COLO668 (cell line): ENCODE measurements around the gene ARHGAP19.

Source experiments
- DNase-seq: peaks from one replicate; lab custom pipeline; 2025; ENCODE audit not compliant: unreplicated experiment; lab: John Stamatoyannopoulos, UW

The ARHGAP19 gene, protein sequence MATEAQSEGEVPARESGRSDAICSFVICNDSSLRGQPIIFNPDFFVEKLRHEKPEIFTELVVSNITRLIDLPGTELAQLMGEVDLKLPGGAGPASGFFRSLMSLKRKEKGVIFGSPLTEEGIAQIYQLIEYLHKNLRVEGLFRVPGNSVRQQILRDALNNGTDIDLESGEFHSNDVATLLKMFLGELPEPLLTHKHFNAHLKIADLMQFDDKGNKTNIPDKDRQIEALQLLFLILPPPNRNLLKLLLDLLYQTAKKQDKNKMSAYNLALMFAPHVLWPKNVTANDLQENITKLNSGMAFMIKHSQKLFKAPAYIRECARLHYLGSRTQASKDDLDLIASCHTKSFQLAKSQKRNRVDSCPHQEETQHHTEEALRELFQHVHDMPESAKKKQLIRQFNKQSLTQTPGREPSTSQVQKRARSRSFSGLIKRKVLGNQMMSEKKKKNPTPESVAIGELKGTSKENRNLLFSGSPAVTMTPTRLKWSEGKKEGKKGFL

DNA sequence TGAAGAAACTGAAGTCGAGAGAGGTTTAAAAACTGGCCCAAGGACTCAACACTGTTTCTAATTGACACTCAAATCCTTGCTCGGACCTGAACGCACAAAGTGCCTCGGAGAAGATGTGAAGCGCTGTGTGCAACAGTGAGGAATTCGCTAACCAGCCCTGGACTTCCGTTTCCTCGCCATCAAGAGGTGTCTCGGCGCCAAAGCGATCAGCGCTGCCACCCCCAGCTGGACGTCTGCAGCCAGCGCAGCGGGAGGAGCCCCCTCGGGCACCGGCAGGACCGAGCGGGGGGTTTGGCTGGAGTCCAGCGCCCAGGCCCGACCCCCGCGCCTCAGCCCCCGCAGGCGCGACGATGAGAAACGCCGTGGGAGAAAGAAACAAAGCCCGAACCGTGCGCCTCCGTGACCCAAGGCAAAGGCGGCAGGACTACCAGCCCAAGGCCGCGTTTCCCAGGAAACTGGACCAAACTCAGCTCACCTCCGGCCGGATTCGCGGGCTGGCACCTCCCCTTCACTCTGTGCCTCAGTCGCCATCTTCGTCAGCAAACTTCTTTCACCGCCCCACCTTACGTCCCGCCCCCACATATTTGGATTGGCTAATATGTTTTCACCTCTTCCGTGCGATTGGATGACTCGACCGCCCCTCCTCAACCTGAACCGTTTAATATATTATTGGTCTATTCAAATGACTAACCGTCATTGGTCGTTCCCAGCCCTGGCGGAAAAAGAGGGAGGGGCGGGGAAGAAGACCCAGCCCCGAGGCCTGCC lies at the start of gene ARHGAP19:
ARHGAP19 (minus strand) TSS at position 541 of the 765 bp plus-strand sequence; CDS start at position 531, 10 bp downstream.
- DNase-seq: peak; percentile 90

DNA sequence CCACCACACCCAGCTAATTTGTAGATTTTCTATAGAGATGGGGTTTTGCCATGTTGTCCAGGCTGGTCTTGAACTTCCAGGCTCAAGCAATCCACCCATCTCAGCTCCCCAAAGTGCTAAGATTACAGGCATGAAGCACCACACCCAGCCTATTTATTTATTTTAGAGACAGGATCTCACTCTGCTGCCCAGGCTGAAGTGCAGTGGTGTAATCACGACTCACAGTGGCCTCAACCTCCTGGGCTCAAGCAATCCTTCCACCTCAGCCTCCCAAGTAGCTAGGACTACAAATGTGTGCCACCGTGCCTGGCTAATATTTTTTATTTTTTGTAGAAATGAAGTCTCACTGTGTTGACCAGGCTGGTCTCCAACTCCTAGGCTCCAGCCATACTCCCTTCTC lies 49.0 kb upstream of the ARHGAP19 start:
- no peak for DNase-seq

DNA sequence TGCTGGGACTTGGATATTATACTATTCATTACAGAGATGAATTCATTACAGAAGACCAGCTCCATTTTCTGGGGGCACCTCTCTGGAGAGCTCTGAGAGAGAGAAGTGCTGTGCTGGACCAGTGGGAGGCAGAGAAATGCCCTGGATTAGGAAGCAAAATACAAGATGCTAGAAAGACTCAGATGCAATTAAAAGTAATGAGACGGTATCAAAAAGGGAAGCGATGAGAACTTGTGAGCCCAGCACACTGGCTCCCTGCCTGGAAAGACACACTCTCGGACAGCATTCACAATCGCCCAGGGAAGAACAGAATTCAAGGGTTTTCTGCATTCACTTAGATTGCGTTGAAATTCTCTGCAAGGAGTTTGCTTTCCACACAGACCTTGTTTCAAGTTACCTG lies 45.6 kb upstream of the ARHGAP19 start:
- DNase-seq: no peak

DNA sequence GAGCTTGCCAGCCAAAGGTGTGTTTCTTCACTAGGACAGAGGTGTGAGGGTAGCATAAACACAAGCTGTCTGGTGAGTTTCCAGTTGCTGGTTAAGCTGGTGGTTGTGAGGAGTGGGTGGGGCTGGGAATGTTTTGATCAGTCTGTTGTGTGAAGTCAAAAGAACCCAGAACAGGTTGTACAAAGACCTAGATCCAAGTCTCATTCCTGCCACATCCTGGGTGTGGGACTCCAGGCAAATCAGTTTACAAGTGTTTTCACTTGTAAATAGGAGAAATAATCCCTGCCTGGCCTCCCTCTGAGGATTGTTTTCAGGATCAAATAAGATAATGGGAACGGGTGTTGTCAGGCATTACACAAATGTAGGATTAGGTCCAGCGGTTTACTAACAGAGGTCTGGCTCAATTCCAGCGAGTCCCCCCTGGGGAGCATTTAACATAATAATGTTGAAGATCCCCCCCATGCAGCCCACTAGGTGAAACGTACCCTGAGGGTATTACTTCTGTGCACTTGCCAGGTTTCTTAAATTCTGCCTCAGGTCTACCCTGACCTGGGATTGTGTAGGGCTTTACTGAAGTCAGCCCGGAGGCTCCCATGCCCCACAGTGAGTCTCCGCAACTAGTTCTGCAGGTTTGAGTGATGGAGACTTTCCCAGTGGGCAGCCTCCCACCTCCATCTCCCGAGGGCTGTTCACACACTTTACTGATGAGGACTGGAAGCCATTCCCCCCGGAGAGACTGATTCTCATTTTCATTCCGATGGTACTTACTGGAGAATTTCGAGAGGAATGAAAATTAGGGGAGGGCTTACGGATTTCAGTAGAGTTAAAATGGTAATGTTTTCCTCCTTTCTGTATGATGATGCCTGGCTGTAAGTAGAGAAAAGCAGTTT lies 44.8 kb upstream of the ARHGAP19 start:
- peak; percentile 15 for DNase-seq

DNA sequence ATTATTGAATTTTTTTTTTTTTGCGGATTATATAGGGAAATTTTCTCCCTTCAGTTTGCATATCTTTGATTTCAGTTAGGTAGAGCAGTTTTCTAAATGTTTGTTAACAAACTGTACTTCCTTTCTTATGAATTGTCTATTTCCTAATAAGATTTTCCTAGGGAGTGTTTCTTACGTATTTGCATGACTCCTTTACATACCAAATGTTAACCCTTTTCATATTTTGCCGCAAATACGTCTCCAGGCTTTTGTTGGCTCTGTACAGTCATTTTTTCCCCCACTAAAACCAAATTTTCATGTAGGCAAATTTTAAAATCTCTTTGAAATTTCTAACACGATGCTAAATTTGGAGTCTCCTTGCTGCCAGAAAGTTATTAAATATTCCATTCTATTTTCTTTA lies 44.0 kb upstream of the ARHGAP19 start:
- no peak for DNase-seq

DNA sequence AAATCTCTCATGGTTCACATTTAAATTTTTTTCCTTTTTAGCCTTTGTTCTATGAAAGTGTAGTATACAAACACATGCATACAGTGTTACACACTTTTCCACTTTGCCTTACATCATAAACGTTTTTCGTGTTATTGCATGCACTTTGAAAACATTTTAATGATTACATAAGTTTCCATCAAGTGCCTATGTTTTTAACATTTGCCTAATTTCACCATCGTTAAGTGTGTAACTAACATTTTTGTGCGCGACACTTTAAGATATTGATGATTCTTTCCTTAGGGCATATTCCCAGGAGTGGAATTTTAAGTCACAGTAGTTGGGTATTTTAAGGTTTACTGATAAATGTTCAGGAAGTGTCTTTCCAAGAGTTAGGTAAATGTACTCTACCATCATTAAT lies 43.6 kb upstream of the ARHGAP19 start:
- no peak for DNase-seq

DNA sequence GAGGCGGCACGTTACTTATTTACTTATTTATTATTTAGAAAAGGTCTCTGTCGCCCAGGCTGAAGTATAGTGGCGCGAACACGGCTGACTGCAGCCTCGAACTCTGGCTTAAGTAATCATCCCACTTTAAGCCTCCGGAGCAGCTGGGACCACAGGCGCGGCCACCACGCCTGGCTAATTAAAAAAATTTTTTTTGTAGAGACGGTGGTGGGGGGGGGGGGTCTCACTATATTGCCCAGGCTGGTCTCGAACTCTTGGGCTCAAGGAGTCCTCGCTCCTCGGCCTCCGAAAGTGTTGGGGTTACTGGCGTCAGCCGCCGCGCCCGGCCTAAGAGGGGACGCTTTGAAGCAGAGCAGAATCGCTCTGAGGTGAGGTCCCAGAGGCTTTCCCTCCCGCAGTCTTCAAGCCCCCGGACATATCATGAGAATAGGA lies 42.8 kb upstream of the ARHGAP19 start:
- no peak for DNase-seq

DNA sequence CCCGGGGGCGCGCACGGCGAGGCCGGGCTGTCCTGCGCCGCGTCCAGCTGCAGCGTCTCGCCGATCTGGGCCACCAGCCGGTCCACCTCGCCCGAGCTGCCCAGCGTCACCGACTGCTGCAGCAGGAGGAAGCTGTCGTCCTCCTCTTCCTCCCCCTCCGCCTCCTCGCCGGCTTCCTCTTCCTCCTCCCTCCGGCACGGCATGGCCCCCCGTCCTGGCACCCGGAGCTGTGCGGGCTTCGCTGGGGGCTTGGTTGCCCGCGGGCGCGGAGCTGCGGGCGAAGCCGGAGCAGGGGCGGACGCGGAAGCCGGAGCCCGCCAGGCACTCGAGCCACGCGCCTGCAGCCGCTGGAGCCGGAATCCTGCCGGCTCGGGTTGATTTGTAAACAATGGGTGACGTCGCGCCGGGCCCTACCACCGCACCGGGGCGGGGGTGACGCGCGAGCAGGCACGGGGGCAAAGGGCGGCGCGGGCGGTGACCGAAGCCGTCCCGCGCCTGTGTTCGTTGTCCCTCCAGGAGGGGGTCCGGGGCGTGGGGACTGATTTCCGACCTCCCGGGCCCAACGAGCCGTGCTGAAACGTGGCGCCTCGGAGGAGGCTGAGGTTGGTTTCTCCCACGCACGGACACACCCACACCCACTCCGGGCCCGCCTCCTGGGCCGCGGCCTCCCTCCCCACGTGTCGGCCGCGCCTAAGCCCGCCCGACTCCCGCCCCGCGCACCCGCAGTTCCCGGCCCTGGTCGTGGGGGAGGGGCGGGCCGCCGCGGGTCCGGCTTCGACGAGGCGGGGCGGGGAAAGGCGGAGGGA lies 42.1 kb upstream of the ARHGAP19 start, which contains the start of gene FRAT2:
FRAT2 (minus strand) TSS at position 360 of the 806 bp plus-strand sequence; CDS start at position 203, 157 bp downstream.
- DNase-seq: peak; percentile 87

DNA sequence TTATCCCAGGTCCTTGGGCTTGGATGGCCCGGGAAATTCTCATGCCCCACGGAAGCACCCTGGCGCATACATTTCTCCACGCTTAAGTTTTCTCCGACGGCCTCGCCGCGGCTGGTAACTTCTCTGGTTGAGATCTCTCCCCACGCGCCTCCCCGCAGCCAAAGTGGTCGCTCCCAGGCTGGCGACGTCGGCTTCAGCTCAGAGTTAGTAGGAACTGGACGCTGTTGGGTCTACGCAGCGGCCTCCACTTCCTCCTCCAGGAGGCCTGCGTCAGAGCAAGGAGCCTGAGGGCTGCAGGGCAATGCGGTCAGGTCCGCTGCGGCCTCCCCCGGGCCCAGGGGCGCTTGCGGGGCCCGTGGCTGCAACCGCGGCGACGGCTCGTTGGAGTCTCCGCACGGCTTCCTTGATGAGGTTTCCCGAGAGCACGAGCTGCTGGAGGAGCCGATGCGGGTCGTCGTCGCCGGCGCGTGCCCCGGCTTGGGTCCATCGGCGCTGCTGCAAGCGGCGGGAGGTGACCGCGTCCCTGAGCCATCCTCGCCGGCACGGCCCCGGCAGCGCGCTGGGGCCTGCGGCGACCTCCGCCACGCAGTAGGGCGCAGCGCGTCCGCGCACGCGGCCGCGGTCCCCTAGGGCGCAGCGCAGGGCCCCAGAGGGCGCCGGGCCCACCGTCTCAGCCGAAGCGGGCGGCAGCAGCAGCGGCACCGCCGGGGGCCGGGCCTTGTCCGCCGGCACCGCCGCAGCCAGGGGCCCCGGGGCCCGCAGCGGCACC lies 41.3 kb upstream of the ARHGAP19 start:
- peak; percentile 45 for DNase-seq

DNA sequence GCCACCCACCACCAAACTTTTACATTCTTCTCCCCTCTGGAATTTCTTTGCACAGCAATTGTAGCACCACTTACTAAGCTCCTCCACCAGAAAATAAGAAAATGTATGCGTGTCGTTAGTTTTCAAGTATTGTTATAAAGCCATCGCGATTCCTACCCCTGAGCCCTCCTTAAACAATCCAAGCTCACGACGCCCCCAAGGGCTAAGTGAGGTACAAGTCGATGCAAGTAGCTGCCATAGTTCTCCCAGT lies 40.8 kb upstream of the ARHGAP19 start:
- DNase-seq: no peak

DNA sequence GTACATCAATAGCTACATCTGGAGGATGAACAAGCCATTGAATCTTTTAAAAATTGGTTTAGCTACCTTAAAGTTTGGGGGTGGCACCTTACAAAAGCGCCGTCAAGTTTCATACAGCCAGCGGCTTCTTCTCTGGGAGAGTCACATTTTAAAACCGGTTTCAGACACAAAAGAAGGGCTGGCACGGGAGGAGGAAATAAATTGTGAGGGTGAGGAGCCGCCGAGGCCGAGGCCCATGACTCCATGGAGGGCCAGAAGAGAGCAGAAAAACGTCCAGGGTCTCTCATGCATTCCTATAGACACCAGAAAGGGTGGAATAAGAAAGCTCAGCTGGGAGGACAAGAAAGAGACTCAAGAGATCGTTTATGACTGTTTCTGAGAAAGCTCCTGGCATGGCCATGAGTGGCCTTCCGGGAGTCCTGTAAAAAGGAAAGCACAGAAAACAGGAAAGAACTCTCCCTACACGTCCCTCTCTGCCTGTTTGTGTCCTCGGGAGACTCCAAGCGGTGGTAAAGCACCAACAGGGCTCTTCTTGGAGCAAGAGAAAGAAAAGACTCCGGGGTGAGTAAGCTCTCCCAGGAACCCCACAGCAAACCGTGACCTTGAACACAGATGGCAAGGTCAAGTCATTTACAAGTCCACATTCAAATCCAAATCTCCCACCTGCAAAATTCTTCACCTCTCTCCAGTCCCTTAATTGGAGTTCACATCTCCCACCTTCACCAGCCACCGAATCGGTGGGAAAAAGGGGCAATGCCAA lies 40.3 kb upstream of the ARHGAP19 start:
- peak; percentile 23 for DNase-seq

DNA sequence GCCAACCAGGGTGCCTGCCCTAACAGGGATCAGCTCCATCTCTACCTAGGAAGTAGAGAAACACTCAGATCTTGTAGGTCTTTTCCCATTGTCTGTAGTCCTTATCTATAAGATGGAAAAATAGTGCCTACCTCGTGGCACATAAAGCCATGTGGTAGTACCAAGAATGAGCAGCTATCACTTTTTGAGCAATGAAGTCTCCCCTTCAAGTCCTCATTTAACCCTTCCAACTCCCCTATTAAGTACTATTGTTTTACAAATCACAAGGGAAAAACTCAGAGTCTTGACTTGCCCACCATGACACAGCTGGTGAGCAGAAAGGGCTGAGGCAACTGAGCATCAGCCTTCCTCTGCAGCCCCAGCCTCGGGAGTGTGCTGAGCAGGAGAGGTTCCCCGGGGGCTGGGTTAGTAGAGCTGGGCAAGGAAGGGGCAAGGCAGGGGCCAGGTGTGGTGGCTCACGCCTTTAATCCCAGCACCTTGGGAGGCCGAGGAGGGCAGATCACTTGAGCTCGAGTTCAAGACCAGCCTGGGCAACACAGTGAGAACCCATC lies 38.8 kb upstream of the ARHGAP19 start:
- no peak for DNase-seq

DNA sequence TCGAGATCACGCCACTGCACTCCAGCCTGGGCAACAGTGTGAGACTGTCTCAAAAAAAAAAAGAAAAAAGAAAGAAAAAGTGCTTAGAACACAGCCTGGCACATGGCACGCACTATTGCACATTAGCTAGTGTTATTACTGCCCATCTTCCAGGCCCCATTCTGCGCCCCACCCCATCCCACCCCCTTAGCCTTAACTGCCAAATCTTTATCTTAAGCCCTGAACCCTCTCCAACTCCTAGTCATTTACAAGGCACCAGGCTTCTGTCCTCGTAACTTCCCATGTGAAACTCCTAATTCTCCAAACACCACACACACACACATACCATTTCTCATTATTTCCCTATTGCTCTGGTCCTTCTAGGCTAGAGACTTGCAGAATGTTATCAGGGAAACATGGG lies 37.3 kb upstream of the ARHGAP19 start:
- DNase-seq: no peak

DNA sequence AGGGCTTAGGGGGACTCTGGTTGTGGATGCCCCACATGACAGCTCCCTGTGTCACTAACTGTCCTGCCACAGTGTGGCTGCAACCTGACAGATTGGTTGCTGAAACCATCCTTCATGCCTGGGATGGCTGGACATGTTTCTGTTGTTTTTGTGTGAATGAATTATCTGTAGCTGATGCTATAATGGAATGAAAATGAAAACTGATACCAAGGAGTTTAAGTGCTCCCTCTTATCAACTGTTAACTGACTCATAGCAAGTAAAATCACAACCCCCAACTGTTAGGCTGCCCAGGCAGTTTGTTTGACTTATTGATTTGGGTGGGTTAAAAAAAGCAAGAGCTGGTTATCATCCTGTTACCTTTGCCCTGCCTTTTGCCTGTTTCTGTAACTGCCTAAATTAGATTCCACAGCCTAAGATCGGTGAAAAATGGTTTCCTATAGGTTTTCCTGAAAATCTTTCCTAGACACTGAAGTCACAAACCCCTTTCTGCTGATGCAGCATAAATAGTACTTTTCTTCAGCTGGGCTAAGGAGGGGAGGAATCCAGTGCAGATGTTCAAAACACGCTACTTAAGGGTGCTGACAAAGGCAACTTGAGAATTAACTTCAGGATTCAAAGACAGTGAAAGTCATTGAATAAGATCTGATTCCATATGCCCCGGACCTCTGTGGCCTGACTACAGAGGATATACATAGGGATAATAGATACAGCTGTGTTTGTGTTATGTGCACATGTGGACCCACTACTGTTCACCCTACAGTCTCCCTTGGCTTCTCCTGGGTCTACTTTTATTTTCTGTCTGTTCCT lies 36.4 kb upstream of the ARHGAP19 start:
- peak; percentile 12 for DNase-seq

DNA sequence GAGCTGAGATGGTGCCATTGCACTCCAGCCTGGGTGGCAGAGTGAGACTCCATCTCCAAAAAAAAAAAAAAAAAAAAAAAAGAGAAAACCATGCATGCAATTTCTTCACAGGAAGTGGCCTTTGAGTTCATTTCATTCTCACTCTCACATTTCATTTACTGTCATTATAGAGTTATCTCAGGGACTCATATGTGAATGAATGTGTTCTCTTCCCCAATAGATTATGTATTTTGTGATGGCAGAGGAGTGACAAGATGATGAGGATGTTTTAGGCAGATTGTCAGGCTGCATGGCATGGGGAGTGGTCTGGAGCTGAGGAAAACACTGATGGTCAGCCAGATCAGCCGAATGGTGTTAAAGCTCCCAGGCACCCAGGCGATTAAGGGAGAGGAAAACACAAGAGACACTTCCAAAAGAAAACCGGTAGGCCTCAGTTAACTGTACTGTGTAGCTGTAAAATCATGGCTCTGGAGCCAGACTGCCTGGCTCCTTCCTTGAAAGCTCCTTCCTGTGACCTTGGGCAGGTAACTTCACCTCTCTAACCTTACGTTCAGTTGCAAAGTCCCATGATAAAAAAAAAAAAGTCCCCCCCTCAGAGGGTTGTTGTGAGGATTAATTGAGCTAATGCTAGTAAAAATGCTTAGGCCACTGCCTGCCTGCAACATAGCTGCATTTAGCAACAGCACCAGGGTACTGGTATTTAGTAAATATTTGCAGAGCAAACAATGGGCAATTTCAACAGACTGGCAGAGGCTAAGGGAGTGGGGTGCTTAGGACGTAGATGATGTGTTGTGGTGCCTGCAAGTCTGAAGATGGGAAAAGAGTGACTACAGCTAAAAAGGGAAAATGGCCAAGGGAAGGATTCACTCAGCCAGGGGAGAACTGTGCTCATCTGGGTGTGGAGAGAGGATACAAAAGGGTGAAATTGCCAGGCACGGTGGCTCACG lies 35.2 kb upstream of the ARHGAP19 start:
- peak; percentile 23 for DNase-seq

DNA sequence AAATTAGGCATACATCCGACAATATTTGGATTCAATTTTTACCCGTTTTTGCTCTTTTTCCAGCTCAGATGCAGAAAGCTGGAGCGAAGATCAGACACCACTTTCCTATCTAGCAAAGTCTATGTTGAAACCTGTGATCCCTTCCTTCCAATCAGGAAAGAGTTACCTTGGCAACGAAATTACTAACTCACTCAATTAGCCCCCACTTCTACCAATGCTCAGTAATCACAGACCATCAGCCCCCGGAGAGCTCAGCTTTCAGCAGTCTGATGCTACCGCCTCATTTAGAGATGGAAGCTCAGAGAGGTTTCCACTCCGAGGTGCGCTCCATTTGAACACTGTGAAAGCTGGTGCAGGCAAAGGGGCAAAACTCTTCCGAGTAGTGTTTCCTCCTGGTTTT lies 33.3 kb upstream of the ARHGAP19 start:
- DNase-seq: no peak

DNA sequence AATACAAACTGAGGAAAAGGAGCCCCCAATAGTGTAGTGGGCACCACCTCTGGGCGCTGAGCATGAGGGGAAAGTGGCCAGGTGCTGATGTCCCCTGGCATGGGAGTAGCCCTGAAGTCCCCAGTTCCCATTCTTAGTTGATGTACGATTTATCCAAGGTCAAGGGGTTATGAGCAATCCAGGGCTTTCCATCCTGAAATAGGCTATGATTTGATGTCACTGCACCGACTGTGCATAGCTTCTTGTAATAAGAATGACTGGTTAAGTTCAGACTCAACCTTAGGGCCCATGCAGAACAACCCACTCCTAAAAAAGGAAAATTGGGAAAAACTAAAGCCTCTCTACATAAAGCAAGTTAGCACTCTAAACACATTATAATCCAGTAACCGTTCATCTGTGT lies 31.1 kb upstream of the ARHGAP19 start:
- no peak for DNase-seq
